HCT116 (cell line): ENCODE results near the gene ZCCHC17. TPM values are rescaled to one million over a fixed set of nuclear protein-coding genes. Genes with fewer than 3 reads are reported as not detected.

ENCODE experiments used
- ATAC-seq: fragments of 200-7000 bp; cut with Tn5 transposase; 2 replicates; pipeline ENCODE4 v1.9.1; 2020; ENCODE audit warnings: mild to moderate bottlenecking, moderate library complexity
- BruUV-seq: library from RNA; stranded (reverse); fragments of 400-500 nt; replicated peaks from 2 replicates; lab custom pipeline; 2021; lab: Mats Ljungman, UMichigan
- CTCF ChIA-PET: fragments of 300-600 bp; sonication (Branson Sonifier 250); formaldehyde crosslinking; loops from one replicate; lab custom pipeline; 2021; ENCODE audit warnings: antibody characterized with exemption; lab: Charles Lee
- POLR2A ChIA-PET: fragments of 300-600, 350-600 bp; sonication (Branson Sonifier 250); formaldehyde crosslinking; loops from one replicate; lab custom pipeline; 2021; ENCODE audit warnings: antibody characterized with exemption; lab: Charles Lee
- RAD21 ChIA-PET, 2 experiments: fragments of 300-600 bp; sonication (Branson Sonifier 250); formaldehyde crosslinking; loops; one replicate each; lab custom pipeline; 2023; ENCODE audit warnings: low total read pairs in 2 of 2; ENCODE audit not compliant: uncharacterized antibody in 2 of 2, unreplicated experiment in 2 of 2, low non-redundant PET in 1 of 2; lab: Charles Lee
- DNase-seq: peaks from one replicate; pipeline ENCODE4 v3.0.0-alpha.2; 2010; ENCODE audit warnings: low read depth, low spot score
- H2AFZ ChIP-seq: fragments of 200-600 bp; shearing (Covaris generic), sonication (generic); 2 replicates; pipeline ENCODE4 v1.6.1; 2017; ENCODE audit warnings: low read depth, mixed run types, mixed read lengths, antibody characterized with exemption, low read length; ENCODE audit not compliant: poor library complexity, severe bottlenecking
- H3K27ac ChIP-seq: 2 replicates; pipeline ENCODE4 v1.5.1; 2012; ENCODE audit warnings: low read depth, low read length
- H3K27me3 ChIP-seq: fragments of 200-600 bp; sonication (generic); 2 replicates; pipeline ENCODE4 v1.6.1; 2016; ENCODE audit warnings: mixed run types, low read length, mixed read lengths; ENCODE audit not compliant: insufficient read depth
- H3K36me3 ChIP-seq, 2 experiments: fragments of 200-500 bp in 1 of 2; fragments of 200-600 bp in 1 of 2; sonication (Bioruptor generic) in 1 of 2; sonication (generic) in 1 of 2; 2 replicates each; pipeline versions ENCODE4 v1.5.1 to v1.6.1; 2014 to 2016; ENCODE audit warnings: low read length in 2 of 2, inconsistent platforms in 1 of 2, mixed read lengths in 1 of 2, mixed run types in 1 of 2; ENCODE audit not compliant: insufficient read depth in 2 of 2, control insufficient read depth in 1 of 2
- H3K4me1 ChIP-seq, 2 experiments: fragments of 200-600 bp in 1 of 2; sonication (generic) in 1 of 2; 2 replicates each; pipeline versions ENCODE4 v1.5.1 to v1.6.1; 2012 to 2017; ENCODE audit warnings: low read length in 2 of 2, inconsistent platforms in 1 of 2, mild to moderate bottlenecking in 1 of 2, mixed read lengths in 1 of 2, mixed run types in 1 of 2, moderate library complexity in 1 of 2; ENCODE audit not compliant: insufficient read depth in 2 of 2, control insufficient read depth in 1 of 2
- H3K4me2 ChIP-seq: fragments of 200-600 bp; sonication (generic); 2 replicates; pipeline ENCODE4 v1.6.1; 2017; ENCODE audit warnings: mixed run types, low read length, mixed read lengths
- H3K4me3 ChIP-seq, 2 experiments: fragments of 200-600 bp in 1 of 2; sonication (generic) in 1 of 2; replicated peaks in 1 of 2; 2 replicates each; pipeline ENCODE4 v1.5.1; 2011 to 2016; ENCODE audit warnings: low read length in 2 of 2, control low read depth in 1 of 2, low read depth in 1 of 2, mild to moderate bottlenecking in 1 of 2, mixed read lengths in 1 of 2, mixed run types in 1 of 2
- H3K79me2 ChIP-seq: fragments of 200-600 bp; sonication (generic); 2 replicates; pipeline ENCODE4 v1.6.1; 2017; ENCODE audit warnings: mild to moderate bottlenecking, mixed run types, low read length, moderate library complexity, mixed read lengths; ENCODE audit not compliant: insufficient read depth
- H3K9ac ChIP-seq: fragments of 200-600 bp; sonication (generic); 2 replicates; pipeline ENCODE4 v1.6.1; 2016; ENCODE audit warnings: low read length, mixed read lengths
- H3K9me2 ChIP-seq: fragments of 200-600 bp; sonication (generic), shearing (Covaris generic); 2 replicates; pipeline ENCODE4 v1.6.1; 2017; ENCODE audit warnings: mixed run types, mild to moderate bottlenecking, moderate library complexity; ENCODE audit not compliant: insufficient read depth
- H3K9me3 ChIP-seq, 2 experiments: fragments of 200-500 bp in 1 of 2; fragments of 200-600 bp in 1 of 2; sonication (Bioruptor generic) in 1 of 2; sonication (generic) in 1 of 2; 2 replicates each; pipeline ENCODE4 v1.6.1; 2014 to 2017; ENCODE audit warnings: low read length in 2 of 2, mixed read lengths in 2 of 2, inconsistent platforms in 1 of 2, low read depth in 1 of 2, mild to moderate bottlenecking in 1 of 2, mixed run types in 1 of 2, moderate library complexity in 1 of 2; ENCODE audit not compliant: control insufficient read depth in 1 of 2, insufficient read depth in 1 of 2
- H4K20me1 ChIP-seq: fragments of 200-600 bp; sonication (generic), shearing (Covaris generic); 2 replicates; pipeline ENCODE4 v1.6.1; 2017; ENCODE audit warnings: mixed run types, mild to moderate bottlenecking, moderate library complexity; ENCODE audit not compliant: insufficient read depth
- FOSL1 ChIP-seq: IDR thresholded peaks from 2 replicates; pipeline ENCODE4 v1.6.1; 2012; ENCODE audit warnings: low read depth
- POLR2AphosphoS5 ChIP-seq: IDR thresholded peaks from 2 replicates; pipeline ENCODE4 v1.6.1; 2011; ENCODE audit warnings: mild to moderate bottlenecking, low read depth, low read length, moderate library complexity
- SIN3A ChIP-seq: IDR thresholded peaks from 2 replicates; pipeline ENCODE4 v1.6.1; 2012; ENCODE audit warnings: low read depth
- ZNF274 ChIP-seq: fragments of 200-500 bp; sonication (Bioruptor generic); IDR thresholded peaks from 2 replicates; pipeline ENCODE4 v1.6.1; 2014; ENCODE audit warnings: mild to moderate bottlenecking, low read depth, low read length, inconsistent platforms
- intact Hi-C: fragments of 100-400 bp; cut with micrococcal nuclease; formaldehyde crosslinking; loops from 2 replicates; pipeline ENCODE4 v1.10.0; 2022
- total RNA-seq: library from RNA; stranded (reverse); gene quantifications from one replicate; pipeline ENCODE4 v1.2.1, GENCODE V29; 2021; ENCODE audit not compliant: unreplicated experiment
- TF ChIP-seq, protein P1 (sequence below): IDR thresholded peaks from 2 replicates; pipeline ENCODE4 v1.6.1; 2012; ENCODE audit warnings: low read depth
- TF ChIP-seq, protein P2 (sequence below): IDR thresholded peaks from 2 replicates; pipeline ENCODE4 v1.6.1; 2012
- TF ChIP-seq, protein P3 (sequence below), 3 experiments: fragments of 200-600 bp in 1 of 3; sonication (generic) in 1 of 3; IDR thresholded peaks in 2 of 3; conservative IDR thresholded peaks in 1 of 3; 2 replicates each; pipeline ENCODE4 v1.5.1; 2012 to 2017; ENCODE audit warnings: low read depth in 2 of 3, low read length in 2 of 3, antibody characterized with exemption in 1 of 3, borderline replicate concordance in 1 of 3, control low read depth in 1 of 3, mild to moderate bottlenecking in 1 of 3, mixed read lengths in 1 of 3, mixed run types in 1 of 3, moderate library complexity in 1 of 3; ENCODE audit not compliant: insufficient read depth in 1 of 3

The ZCCHC17 gene
- total RNA-seq, 1 experiment from 2014 or later, result 27.8 TPM

DNA sequence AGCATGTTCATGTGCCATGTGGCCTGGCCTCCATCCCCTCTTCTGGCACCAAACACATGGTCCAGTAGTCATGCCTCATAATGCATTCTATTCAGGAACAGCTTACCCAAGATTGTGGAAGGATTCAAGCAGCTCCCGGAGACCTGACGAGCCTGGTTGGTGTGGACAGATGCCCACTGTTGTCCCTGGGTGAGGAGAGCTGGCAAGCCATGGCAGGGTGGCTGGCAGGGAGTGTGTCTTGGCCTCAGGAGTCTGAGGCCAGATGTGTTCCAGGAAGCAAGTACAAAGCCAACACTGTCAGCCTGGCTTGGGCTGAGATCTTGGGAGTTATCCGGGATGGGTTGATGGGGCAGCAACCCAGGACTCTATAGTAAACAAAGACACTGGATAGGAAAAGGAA is 83.3 kb downstream of the ZCCHC17 start:
- POLR2A ChIA-PET, result no interaction called here

More for the DNA sequence above, 83.3 kb downstream of the ZCCHC17 start:
- no peak overlapping the region for H3K4me2 ChIP-seq
- H3K9me2 ChIP-seq, result no peaks in the 10 kb centered on the region
- H3K36me3 ChIP-seq, result no peaks in the 10 kb centered on the region
- no peak for ATAC-seq
- H3K9me3 ChIP-seq, result no peaks in the 10 kb centered on the region
- H4K20me1 ChIP-seq, result no peaks in the 10 kb centered on the region
- no peak for DNase-seq
- no peak overlapping the region for H3K9ac ChIP-seq
- ChIA-PET RAD21 (no interaction called here), CTCF (no interaction called here)
- peaks cover 0 to 21% of the 10 kb centered on the region in 2 experiments; a peak in 2 of 4 replicates for H3K4me1 ChIP-seq
- H3K79me2 ChIP-seq, result no peaks in the 10 kb centered on the region
- H3K4me3 ChIP-seq, result no peak overlapping the region
- H3K27ac ChIP-seq, result no peak overlapping the region
- TF ChIP-seq, protein P1, sequence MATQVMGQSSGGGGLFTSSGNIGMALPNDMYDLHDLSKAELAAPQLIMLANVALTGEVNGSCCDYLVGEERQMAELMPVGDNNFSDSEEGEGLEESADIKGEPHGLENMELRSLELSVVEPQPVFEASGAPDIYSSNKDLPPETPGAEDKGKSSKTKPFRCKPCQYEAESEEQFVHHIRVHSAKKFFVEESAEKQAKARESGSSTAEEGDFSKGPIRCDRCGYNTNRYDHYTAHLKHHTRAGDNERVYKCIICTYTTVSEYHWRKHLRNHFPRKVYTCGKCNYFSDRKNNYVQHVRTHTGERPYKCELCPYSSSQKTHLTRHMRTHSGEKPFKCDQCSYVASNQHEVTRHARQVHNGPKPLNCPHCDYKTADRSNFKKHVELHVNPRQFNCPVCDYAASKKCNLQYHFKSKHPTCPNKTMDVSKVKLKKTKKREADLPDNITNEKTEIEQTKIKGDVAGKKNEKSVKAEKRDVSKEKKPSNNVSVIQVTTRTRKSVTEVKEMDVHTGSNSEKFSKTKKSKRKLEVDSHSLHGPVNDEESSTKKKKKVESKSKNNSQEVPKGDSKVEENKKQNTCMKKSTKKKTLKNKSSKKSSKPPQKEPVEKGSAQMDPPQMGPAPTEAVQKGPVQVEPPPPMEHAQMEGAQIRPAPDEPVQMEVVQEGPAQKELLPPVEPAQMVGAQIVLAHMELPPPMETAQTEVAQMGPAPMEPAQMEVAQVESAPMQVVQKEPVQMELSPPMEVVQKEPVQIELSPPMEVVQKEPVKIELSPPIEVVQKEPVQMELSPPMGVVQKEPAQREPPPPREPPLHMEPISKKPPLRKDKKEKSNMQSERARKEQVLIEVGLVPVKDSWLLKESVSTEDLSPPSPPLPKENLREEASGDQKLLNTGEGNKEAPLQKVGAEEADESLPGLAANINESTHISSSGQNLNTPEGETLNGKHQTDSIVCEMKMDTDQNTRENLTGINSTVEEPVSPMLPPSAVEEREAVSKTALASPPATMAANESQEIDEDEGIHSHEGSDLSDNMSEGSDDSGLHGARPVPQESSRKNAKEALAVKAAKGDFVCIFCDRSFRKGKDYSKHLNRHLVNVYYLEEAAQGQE, result no peak
- TF ChIP-seq FOSL1 (no peak), SIN3A (no peak), ZNF274 (no peak), POLR2AphosphoS5 (no peak)
- TF ChIP-seq, protein P2, sequence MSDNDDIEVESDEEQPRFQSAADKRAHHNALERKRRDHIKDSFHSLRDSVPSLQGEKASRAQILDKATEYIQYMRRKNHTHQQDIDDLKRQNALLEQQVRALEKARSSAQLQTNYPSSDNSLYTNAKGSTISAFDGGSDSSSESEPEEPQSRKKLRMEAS, result no peak
- TF ChIP-seq, protein P3, sequence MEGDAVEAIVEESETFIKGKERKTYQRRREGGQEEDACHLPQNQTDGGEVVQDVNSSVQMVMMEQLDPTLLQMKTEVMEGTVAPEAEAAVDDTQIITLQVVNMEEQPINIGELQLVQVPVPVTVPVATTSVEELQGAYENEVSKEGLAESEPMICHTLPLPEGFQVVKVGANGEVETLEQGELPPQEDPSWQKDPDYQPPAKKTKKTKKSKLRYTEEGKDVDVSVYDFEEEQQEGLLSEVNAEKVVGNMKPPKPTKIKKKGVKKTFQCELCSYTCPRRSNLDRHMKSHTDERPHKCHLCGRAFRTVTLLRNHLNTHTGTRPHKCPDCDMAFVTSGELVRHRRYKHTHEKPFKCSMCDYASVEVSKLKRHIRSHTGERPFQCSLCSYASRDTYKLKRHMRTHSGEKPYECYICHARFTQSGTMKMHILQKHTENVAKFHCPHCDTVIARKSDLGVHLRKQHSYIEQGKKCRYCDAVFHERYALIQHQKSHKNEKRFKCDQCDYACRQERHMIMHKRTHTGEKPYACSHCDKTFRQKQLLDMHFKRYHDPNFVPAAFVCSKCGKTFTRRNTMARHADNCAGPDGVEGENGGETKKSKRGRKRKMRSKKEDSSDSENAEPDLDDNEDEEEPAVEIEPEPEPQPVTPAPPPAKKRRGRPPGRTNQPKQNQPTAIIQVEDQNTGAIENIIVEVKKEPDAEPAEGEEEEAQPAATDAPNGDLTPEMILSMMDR (IDR thresholded peaks at IDR 0.05 in 2 of 3, conservative IDR thresholded peaks at IDR 0.05 in 1 of 3; ENCODE audit: borderline replicate concordance in 1 of 3, insufficient read depth in 1 of 3, low read depth in 2 of 3, low read length in 2 of 3), result no peak
- no peaks in the 10 kb centered on the region for H3K27me3 ChIP-seq
- intact Hi-C loops, result no loop called here
- BruUV-seq, result no TSS peak
- no peak overlapping the region for H2AFZ ChIP-seq
